Retinal pigment epithelial cell (primary cell): ENCODE data around the gene DYRK3.

ENCODE experiments used
- DNase-seq: peaks from one replicate; pipeline ENCODE4 v3.0.0-alpha.2; 2010; ENCODE audit warnings: low read depth
- H3K4me3 ChIP-seq: 2 replicates; pipeline ENCODE4 v1.5.1; 2011; ENCODE audit warnings: mild to moderate bottlenecking, low read length, control low read depth, moderate library complexity
- TF ChIP-seq, protein P1 (sequence below): conservative IDR thresholded peaks from 2 replicates; pipeline ENCODE4 v1.5.1; 2011; ENCODE audit warnings: low read depth, low read length, control low read depth, inconsistent platforms

Gene DYRK3

GRCh38 chr1:206683313-206683712 lies 48.0 kb downstream of the DYRK3 start:
- H3K4me3 ChIP-seq: no peak overlapping the region
- TF ChIP-seq, protein P1, sequence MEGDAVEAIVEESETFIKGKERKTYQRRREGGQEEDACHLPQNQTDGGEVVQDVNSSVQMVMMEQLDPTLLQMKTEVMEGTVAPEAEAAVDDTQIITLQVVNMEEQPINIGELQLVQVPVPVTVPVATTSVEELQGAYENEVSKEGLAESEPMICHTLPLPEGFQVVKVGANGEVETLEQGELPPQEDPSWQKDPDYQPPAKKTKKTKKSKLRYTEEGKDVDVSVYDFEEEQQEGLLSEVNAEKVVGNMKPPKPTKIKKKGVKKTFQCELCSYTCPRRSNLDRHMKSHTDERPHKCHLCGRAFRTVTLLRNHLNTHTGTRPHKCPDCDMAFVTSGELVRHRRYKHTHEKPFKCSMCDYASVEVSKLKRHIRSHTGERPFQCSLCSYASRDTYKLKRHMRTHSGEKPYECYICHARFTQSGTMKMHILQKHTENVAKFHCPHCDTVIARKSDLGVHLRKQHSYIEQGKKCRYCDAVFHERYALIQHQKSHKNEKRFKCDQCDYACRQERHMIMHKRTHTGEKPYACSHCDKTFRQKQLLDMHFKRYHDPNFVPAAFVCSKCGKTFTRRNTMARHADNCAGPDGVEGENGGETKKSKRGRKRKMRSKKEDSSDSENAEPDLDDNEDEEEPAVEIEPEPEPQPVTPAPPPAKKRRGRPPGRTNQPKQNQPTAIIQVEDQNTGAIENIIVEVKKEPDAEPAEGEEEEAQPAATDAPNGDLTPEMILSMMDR: no peak
- no peak for DNase-seq

GRCh38 chr1:206684003-206684402 lies 48.7 kb downstream of the DYRK3 start:
- TF ChIP-seq, protein P1: no peak
- peak overlapping the region; percentile 66 for H3K4me3 ChIP-seq
- no peak for DNase-seq

- TF ChIP-seq, protein P1: no peak
- H3K4me3 ChIP-seq: peak within 1 kb of the TSS; percentile 97
- no peak for DNase-seq
These were observed 49.4 kb downstream of the DYRK3 start, which contains the start of gene MAPKAPK2 for GRCh38 chr1:206684478-206685333. Gene MAPKAPK2, plus strand, starts transcription at chr1:206684905. Its CDS starts 325 bp downstream, at chr1:206685230.

GRCh38 chr1:206685334-206685768 lies 50.0 kb downstream of the DYRK3 start:
- TF ChIP-seq, protein P1: no peak
- DNase-seq: no peak

DNA sequence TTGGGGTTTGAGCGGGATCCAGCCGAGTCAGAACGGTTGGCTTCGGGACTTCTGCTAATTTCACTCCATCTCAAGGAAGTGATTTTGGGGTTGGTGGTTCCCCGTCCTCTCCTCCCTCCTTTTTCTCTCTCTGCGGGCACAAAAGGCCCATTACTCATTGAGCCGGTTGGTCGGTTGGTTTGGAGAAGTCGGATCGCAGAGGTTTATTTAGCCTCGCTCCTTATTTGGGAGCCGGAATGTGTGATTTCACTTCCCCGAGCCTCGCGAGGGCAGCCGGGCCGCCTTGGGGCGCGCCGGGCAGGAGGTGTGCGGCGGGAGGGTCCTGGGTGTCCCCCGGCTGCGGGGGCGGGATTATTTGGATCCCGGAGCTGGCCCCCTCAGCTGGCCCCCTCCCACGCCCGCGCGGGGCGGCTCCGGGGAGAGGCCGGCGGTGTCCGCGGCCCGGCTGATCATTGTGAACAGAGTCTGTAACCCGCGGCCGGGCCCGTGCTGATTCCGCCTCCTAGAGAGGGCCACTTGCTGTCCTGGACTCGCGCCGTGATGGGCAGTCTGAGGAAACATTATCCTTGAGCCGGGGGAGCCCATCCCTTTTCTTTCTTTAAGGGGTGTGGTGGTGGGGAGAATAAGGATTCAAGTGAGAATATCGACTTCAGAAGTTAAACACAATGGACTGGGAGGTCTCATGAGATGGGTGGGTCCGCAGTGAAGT lies 50.6 kb downstream of the DYRK3 start:
- TF ChIP-seq, protein P1: no peak
- no peak for DNase-seq
- peak overlapping the region; percentile 97 for H3K4me3 ChIP-seq

More at GRCh38 chr1:206685334-206685768, 50.0 kb downstream of the DYRK3 start:
- peak overlapping the region; percentile 97 for H3K4me3 ChIP-seq

- TF ChIP-seq, protein P1: no peak
- no peak for DNase-seq
- peak overlapping the region; percentile 97 for H3K4me3 ChIP-seq
These were observed 51.3 kb downstream of the DYRK3 start for GRCh38 chr1:206686478-206687249.
